HEK293 (cell line): ENCODE data around the gene FAM89B.

Experiments
- CTCF ChIA-PET: fragments of 350-600 bp; formaldehyde crosslinking; extraction: SDS; loops from one replicate; lab custom pipeline; 2021; ENCODE audit warnings: antibody characterized with exemption; lab: Yijun Ruan, JAX
- POLR2A ChIA-PET: fragments of 300-600 bp; formaldehyde crosslinking; extraction: SDS; loops from one replicate; lab custom pipeline; 2020; ENCODE audit warnings: antibody characterized with exemption, inconsistent platforms; lab: Yijun Ruan, JAX
- H3K27ac ChIP-seq: fragments of 200-500 bp; sonication (Bioruptor generic); 2 replicates; pipeline ENCODE4 v1.5.1; 2014; ENCODE audit warnings: low read depth, low read length, control low read depth, inconsistent platforms; ENCODE audit errors: extremely low read depth
- H3K36me3 ChIP-seq, 2 experiments: fragments of 200-500 bp in 1 of 2; sonication (Bioruptor generic) in 1 of 2; 1 replicate in 1 of 2; 2 replicates in 1 of 2; pipeline ENCODE4 v1.5.1; 2014 to 2017; ENCODE audit warnings: inconsistent platforms in 2 of 2, low read length in 2 of 2; ENCODE audit not compliant: control insufficient read depth in 2 of 2, insufficient read depth in 1 of 2
- H3K4me1 ChIP-seq: fragments of 200-500 bp; sonication (Bioruptor generic); 2 replicates; pipeline ENCODE4 v1.5.1; 2014; ENCODE audit warnings: mild to moderate bottlenecking, low read length, inconsistent platforms; ENCODE audit not compliant: control insufficient read depth, insufficient read depth
- H3K4me3 ChIP-seq: 2 replicates; pipeline ENCODE4 v1.5.1; 2011; ENCODE audit warnings: low read depth, mild to moderate bottlenecking, control low read depth, low read length, moderate library complexity
- H3K9me3 ChIP-seq: fragments of 200-500 bp; sonication (Bioruptor generic); 2 replicates; pipeline ENCODE4 v1.5.1; 2014; ENCODE audit warnings: low read depth, low read length, inconsistent platforms; ENCODE audit not compliant: control insufficient read depth, insufficient read depth
- CTCF ChIP-seq: fragments of 450-650 bp; formaldehyde crosslinking; IDR thresholded peaks from 2 replicates; pipeline ENCODE4 v1.5.1; 2016; ENCODE audit warnings: missing biosample characterization, missing genetic modification characterization
- GLIS1 ChIP-seq: fragments of 450-650 bp; formaldehyde crosslinking; IDR thresholded peaks from 2 replicates; pipeline ENCODE4 v1.5.1; 2016; ENCODE audit warnings: missing biosample characterization, missing genetic modification characterization
- GLIS2 ChIP-seq: fragments of 450-650 bp; formaldehyde crosslinking; IDR thresholded peaks from 2 replicates; pipeline ENCODE4 v1.5.1; 2016; ENCODE audit warnings: missing biosample characterization, missing genetic modification characterization
- SCRT2 ChIP-seq: fragments of 450-650 bp; formaldehyde crosslinking; IDR thresholded peaks from 2 replicates; pipeline ENCODE4 v1.5.1; 2016; ENCODE audit warnings: missing biosample characterization, missing genetic modification characterization
- SP3 ChIP-seq: fragments of 450-650 bp; formaldehyde crosslinking; IDR thresholded peaks from 2 replicates; pipeline ENCODE4 v1.5.1; 2016; ENCODE audit warnings: missing biosample characterization, missing genetic modification characterization
- TRIM28 ChIP-seq: IDR thresholded peaks from 2 replicates; pipeline ENCODE4 v1.6.1; 2011; ENCODE audit warnings: low read length, control low read depth, borderline replicate concordance
- ZFP37 ChIP-seq: fragments of 450-650 bp; formaldehyde crosslinking; IDR thresholded peaks from 2 replicates; pipeline ENCODE4 v1.5.1; 2016; ENCODE audit warnings: missing biosample characterization, missing genetic modification characterization
- ZFP41 ChIP-seq: fragments of 450-650 bp; formaldehyde crosslinking; IDR thresholded peaks from 2 replicates; pipeline ENCODE4 v1.5.1; 2016; ENCODE audit warnings: missing biosample characterization, missing genetic modification characterization, borderline replicate concordance
- ZNF133 ChIP-seq: fragments of 450-650 bp; formaldehyde crosslinking; IDR thresholded peaks from 2 replicates; pipeline ENCODE4 v1.5.1; 2016; ENCODE audit warnings: missing biosample characterization, missing genetic modification characterization
- ZNF155 ChIP-seq: fragments of 450-650 bp; formaldehyde crosslinking; IDR thresholded peaks from 2 replicates; pipeline ENCODE4 v1.5.1; 2016; ENCODE audit warnings: missing biosample characterization, missing genetic modification characterization
- ZNF23 ChIP-seq: fragments of 450-650 bp; formaldehyde crosslinking; IDR thresholded peaks from 2 replicates; pipeline ENCODE4 v1.5.1; 2016; ENCODE audit warnings: missing biosample characterization, missing genetic modification characterization, borderline replicate concordance
- ZNF280D ChIP-seq: fragments of 450-650 bp; formaldehyde crosslinking; IDR thresholded peaks from 2 replicates; pipeline ENCODE4 v1.5.1; 2016; ENCODE audit warnings: missing biosample characterization, missing genetic modification characterization
- ZNF394 ChIP-seq: fragments of 450-650 bp; formaldehyde crosslinking; IDR thresholded peaks from 2 replicates; pipeline ENCODE4 v1.5.1; 2016; ENCODE audit warnings: missing biosample characterization, missing genetic modification characterization, mild to moderate bottlenecking, moderate library complexity, borderline replicate concordance
- ZNF404 ChIP-seq: fragments of 450-650 bp; formaldehyde crosslinking; IDR thresholded peaks from 2 replicates; pipeline ENCODE4 v1.5.1; 2017; ENCODE audit warnings: missing biosample characterization, missing genetic modification characterization
- ZNF423 ChIP-seq: fragments of 450-650 bp; formaldehyde crosslinking; IDR thresholded peaks from 2 replicates; pipeline ENCODE4 v1.5.1; 2016; ENCODE audit warnings: missing biosample characterization, missing genetic modification characterization
- ZNF501 ChIP-seq: fragments of 450-650 bp; formaldehyde crosslinking; IDR thresholded peaks from 2 replicates; pipeline ENCODE4 v1.5.1; 2016; ENCODE audit warnings: missing biosample characterization, missing genetic modification characterization
- ZNF544 ChIP-seq: fragments of 450-650 bp; formaldehyde crosslinking; IDR thresholded peaks from 2 replicates; pipeline ENCODE4 v1.5.0; 2017; ENCODE audit warnings: missing biosample characterization, missing genetic modification characterization
- ZNF580 ChIP-seq: fragments of 450-650 bp; formaldehyde crosslinking; IDR thresholded peaks from 2 replicates; pipeline ENCODE4 v1.5.1; 2016; ENCODE audit warnings: missing biosample characterization, missing genetic modification characterization
- ZNF664 ChIP-seq: fragments of 450-650 bp; formaldehyde crosslinking; IDR thresholded peaks from 2 replicates; pipeline ENCODE4 v1.5.1; 2016; ENCODE audit warnings: missing biosample characterization, missing genetic modification characterization
- ZNF830 ChIP-seq: fragments of 450-650 bp; IDR thresholded peaks from 2 replicates; pipeline ENCODE4 v1.5.0; 2018; ENCODE audit warnings: missing biosample characterization, missing genetic modification characterization, low read depth, mild to moderate bottlenecking, moderate library complexity

Gene FAM89B

GRCh38 chr11:65596520-65596919 lies 24.2 kb downstream of the FAM89B start:
- H3K27ac ChIP-seq, result no peak overlapping the region
- TF ChIP-seq CTCF (tag by site-specific recombination), result no peak
- no peak for TF ChIP-seq SCRT2 (tag by site-specific recombination)
- no peak for TF ChIP-seq ZNF133 (tag by site-specific recombination)
- TF ChIP-seq ZNF423 (tag by site-specific recombination), result no peak
- no peak for TF ChIP-seq ZNF501
- no peak for TF ChIP-seq ZNF544 (tag by site-specific recombination)
- TF ChIP-seq ZNF394 (tag by site-specific recombination), result no peak
- no peak for TF ChIP-seq SP3 (tag by site-specific recombination)
- no peak for TF ChIP-seq TRIM28
- TF ChIP-seq ZFP41 (tag by site-specific recombination), result no peak
- no peak for TF ChIP-seq ZNF664 (tag by site-specific recombination)
- no peak for TF ChIP-seq ZNF404 (tag by site-specific recombination)
- no peak for TF ChIP-seq ZNF580
- no peak for TF ChIP-seq ZNF280D (tag by site-specific recombination)
- no peak for TF ChIP-seq ZFP37
- TF ChIP-seq ZNF155 (tag by site-specific recombination), result no peak
- TF ChIP-seq ZNF23 (tag by site-specific recombination), result no peak
- no peak for TF ChIP-seq ZNF830
- TF ChIP-seq, all 188 proteins: peak for 0
- POLR2A ChIA-PET, result interaction anchor here (0.6 to 1.4 kb wide), 3 partner anchors 20 to 632 kb away, joined by 3 to 6 read pairs (median 3); no protein-coding TSS in a partner anchor
- peaks cover 0 to 28% of the 10 kb centered on the region in 2 experiments; a peak in 1 of 3 replicates for H3K36me3 ChIP-seq
- H3K4me3 ChIP-seq, result no peak overlapping the region
- no peaks in the 10 kb centered on the region for H3K4me1 ChIP-seq
- CTCF ChIA-PET, result no interaction called here
- no peaks in the 10 kb centered on the region for H3K9me3 ChIP-seq

GRCh38 chr11:65598258-65598699 lies 25.9 kb downstream of the FAM89B start:
- Histone ChIP-seq H3K4me3 (no peak overlapping the region), H3K27ac (no peak overlapping the region)
- no peak for TF ChIP-seq ZNF23 (tag by site-specific recombination)
- TF ChIP-seq GLIS2 (tag by site-specific recombination), result peak; percentile 51
- peak; percentile 37; the same call in 1 of the 2 replicates for TF ChIP-seq GLIS1 (tag by site-specific recombination)
- TF ChIP-seq, all 188 proteins: peak for 2
- ChIA-PET CTCF (no interaction called here), POLR2A (no interaction called here)
- H3K9me3 ChIP-seq, result no peaks in the 10 kb centered on the region
- H3K4me1 ChIP-seq, result no peaks in the 10 kb centered on the region
- H3K36me3 ChIP-seq, result peaks cover 0 to 30% of the 10 kb centered on the region in 2 experiments; a peak in 2 of 3 replicates
